Hematopoietic multipotent progenitor cell treated with erythropoietin and hydrocortisone succinate and interleukin-3 and kit ligand, for 8 days (in vitro differentiated cells): ENCODE measurements around the gene STAMBP.
"Not testable (repeated sequence)": the region's sequence is repeated elsewhere in the genome, so short reads cannot be mapped to it uniquely, and the experiment has no call there.

ENCODE experiments used
- DNase-seq: peaks from one replicate; pipeline ENCODE4 v3.0.0-alpha.2; 2015

The STAMBP gene

DNA sequence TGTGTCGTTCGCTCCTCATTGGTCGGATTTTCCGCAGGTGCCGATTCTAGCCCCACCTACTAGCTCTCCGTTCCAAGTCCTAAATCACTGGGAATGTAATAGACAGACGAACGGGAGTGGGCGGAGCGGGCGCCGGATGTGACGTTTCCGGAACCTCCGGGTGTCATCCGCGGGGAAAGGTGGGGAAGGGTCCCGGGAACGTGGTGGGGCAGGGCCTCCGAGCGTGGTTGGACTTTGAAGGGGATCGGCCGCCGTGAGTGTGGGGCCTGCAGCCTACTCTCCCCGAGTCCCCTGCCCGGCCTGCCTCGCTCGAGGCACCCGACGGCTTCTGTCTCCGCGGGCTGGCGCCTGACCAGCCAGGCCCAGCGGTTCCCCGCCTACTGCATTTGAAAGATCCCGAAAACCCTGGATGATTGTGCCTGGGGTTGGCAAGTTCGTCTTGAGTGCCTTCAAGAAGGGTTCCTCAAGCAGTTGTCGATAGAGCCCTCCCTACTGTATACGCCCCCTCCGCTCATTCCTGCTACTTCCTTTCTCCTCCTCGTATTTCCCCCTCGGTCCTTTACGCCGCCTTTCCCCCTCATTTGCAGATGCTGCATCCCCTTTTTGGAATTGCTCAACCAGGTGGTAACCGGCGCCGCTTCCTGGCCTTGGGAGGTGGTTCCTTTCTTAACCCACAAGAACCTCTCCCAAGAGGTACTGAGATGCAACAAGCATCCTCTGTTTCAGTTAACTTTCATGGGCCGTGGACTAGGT lies at the start of gene STAMBP:
Gene STAMBP (plus strand): TSS at position 144 of the 753 bp plus-strand sequence. CDS start 1,896 bp downstream, outside the sequence.
- DNase-seq = peak; percentile 99

DNA sequence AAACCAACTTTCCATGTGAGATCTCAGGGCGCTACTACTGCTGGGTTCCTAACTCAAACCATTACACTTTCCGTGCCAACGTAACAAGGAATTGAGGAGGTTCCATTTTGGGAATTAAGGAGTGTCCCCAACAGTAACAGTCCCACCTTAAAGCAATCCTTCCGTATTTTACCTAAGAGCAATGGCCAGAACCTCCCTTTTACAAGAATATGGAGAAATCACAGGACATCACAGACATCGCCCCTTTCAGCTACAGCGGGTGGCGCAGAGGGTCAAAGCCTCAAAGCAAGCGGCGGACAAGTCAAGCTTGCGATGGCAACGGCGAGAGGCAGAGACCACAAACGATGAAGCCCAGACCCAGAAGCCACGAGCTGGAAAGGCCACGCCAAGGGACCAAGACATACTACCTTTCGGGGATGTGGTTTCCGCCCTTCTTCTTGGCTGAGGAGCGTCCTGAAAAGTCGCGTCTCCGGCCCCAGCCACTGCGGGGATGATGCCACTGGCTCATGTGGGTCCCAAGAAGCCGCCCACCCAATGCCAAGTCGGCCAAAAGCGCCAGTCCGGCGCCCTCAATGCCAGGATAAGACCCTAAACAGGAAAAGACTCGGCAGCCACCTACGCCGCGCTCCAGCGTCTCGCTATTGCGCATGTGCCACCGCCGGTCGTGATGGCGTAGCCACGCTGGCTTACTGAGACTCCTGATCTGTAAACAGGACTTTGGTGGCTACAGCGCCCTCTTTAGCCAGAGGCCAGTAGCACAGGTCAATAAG lies 49.1 kb upstream of the STAMBP start, which contains the start of gene DUSP11:
Gene DUSP11 (minus strand): TSS at position 637 of the 770 bp plus-strand sequence. CDS start 129 bp downstream, at position 508.
- peak; percentile 98 for DNase-seq

DNA sequence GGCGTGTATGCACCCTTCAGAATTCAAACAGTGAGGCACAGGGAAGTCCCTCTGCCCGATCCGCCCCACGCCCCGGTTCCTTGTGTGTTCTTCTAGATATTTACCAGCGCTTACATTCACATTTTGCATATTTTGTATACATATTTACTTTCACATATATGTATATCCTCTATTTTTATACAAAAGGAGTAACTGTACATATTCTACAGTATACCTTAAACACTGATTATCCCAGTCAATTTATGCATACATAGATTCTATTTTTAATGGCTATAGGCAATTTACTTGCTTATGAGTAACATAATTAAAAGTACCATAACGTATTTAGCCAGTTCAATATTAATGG lies 48.6 kb upstream of the STAMBP start:
- DNase-seq = no peak

DNA sequence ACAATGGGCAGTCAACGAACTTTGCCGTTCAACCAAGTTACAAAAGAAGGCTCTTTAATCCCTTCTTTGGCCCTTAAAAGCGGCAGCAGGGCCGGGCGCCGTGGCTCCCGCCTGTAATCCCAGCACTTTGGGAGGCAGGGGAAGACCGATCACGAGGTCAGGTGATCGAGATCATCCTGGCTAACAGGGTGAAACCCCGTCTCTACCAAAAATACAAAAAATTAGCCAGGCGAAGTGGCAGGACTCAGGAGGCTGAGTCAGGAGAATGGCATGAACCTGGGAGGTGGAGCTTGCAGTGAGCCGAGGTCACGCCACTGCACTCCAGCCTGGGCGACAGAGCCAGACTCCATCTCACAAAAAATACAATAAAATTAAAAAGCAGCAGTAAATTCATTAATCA lies 45.4 kb upstream of the STAMBP start:
- DNase-seq = not testable (repeated sequence)

DNA sequence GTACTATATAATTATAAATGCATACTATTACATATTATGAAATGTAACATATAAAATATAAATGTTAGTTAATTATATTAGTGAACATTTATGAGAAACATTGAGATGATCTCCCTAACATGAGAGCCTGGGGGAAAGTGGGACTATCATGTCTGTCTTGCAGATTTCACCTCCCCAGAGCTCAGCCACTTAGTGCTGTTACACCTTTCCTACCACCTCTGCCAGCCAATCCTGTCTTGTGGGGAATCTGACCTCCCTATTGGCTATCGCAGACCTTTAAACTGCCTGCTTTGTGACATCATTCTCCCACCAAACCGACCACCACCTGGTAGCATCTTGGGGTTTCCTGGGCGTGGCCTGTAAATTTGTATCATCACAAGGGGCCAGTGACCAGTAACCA lies 44.9 kb upstream of the STAMBP start, which contains the start of gene C2orf78:
Gene C2orf78 (plus strand): TSS at position 301 of the 400 bp plus-strand sequence. CDS start 127 bp downstream, outside the sequence.
- DNase-seq = not testable (repeated sequence)

DNA sequence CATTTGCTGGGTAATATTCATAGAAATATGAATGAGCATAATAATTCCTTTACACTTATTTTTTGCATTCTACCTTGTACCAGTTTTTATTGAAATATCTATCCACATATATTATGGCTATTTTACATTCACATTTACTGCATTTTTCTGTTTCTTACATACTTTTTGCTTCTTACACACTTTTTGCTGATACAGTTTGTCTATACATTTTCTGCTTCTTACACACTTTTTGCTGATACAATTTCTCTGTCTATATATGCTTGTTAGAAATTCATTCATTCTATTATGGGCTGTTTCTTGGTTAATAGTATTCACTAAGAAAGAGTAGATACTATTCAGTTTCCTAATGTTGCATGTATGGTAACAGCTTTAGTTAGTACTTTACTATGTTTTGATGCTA lies 16.9 kb upstream of the STAMBP start:
- no peak for DNase-seq

DNA sequence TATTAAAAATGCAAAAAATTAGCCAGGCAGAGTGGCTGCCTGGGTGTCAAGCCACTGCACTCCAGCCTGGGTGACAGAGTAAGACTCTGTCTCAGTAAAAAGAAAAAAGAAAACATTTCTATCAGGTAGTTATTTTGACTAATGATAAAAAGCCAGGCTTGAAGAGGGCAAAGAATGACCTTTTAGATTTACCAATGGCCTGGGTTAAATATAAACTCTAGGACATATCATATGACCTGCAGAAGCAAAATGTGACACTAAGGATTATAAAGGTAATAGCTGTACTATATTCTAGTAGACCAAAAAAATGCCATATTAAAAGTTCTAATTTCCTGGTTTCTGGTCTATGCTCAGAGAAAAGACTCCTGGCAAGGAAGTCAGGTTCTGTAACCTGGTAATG lies 16.1 kb upstream of the STAMBP start:
- DNase-seq = no peak

DNA sequence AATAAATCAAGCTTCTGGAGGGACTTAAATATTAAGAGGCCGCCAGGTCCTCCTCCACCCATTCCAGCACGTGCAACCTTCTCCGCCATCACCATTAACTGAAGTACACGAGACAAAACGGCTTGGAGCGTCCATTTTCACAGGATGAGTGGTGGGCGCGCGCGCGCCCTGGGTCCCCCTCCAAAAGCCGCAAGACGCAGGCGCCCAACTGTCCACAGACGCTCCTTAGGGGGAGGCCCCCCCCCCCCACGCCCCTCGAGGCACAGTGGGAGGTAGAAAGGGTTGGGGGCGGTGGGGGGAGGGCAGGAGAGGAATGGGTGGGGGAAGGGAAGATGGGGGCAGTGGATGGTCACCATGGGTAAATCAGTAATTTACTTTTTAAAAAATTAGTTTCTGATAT lies 10.5 kb upstream of the STAMBP start:
- DNase-seq = no peak

DNA sequence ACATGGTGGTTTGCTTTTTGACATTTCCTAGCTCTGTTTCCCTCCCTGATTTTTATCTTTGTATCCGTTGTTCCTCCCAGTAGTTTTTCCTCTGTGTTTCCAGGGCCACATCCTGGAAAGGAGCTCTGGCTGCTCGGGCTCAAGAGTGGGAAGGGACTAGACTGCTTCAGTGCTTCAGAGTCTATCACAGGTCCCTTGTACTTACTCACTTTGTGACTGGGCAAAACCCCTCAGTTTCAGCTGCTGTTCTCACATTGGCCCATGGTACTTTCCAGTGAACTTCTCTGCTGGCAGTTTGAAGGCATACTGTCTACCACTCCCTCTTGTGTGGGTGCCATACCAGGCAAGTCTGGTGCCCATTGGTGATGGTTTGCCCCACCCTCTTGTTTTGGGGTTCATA lies 7.5 kb upstream of the STAMBP start:
- no peak for DNase-seq

DNA sequence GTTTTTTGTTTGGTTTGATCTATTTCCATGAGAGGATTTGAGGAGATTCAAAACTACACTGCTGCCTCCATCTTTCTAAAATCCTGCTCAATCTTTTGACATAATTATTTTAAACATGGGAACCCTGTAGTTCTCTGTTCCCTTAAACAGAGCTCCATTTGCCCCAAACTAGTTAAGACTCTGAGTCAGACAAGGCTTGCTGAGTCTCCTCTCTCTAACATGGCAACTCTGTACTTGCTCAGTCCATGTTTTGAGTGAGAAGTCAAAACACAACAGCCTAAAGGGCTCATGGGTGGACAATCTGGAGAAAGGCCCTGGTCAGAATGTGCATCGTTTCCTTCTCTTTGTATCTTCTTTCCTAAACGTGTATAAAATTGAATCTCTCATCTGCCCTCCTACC lies 7.1 kb upstream of the STAMBP start:
- DNase-seq = no peak

DNA sequence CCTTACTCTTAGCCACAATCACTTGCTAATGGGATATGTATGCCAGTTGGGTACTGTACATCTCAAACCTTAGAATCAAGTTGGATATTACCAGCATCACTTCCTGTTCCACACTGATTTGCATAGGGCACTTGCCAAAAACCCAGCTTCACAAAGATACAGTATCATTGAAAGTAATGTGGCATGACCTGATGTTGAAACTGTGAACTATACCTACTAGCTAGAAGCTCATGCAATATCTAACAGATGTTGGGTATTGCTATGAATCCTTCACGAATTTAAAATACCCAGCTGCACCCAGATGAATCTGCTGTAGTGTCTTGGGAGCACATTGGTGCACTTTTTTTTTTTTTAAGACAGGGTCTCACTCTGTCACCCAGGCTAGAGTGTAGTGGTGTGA lies 6.5 kb upstream of the STAMBP start:
- no peak for DNase-seq

DNA sequence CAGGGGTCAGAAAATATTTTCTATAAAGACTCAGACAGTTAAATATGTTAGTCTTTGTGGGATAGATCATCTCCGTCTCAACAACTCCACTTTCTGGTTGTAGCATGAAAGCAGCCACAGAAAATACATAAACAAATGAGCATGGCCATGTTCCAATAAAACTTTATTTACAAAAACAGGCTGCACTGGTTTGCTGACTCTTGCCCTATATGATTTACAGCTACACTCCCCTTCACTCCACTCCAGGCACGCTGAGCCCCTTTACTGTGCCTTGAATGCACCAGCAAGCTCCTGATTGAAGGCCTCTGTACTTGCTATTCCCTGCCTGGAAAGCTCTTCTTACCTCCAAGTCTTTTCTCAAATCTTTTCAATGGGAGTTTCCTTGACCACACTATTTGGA lies 5.8 kb upstream of the STAMBP start:
- DNase-seq = no peak

DNA sequence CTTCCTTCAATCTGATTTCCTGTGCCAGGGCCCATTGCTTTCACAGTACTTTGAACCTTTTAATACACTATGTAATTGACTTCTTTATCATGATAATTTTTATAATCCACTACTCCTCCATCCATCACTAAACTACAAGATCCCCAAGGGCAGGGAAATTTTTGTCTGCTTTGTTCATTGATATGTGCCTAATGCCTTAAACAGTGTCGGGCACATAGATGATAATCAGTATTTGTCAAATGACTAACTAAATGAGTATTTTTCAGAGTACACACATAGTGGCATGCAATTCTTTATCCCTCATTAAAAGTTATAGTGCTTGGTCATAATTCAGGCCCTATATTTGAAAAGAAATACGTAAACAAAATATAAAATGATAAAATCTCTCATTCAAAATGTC lies 5.3 kb upstream of the STAMBP start:
- DNase-seq = no peak

DNA sequence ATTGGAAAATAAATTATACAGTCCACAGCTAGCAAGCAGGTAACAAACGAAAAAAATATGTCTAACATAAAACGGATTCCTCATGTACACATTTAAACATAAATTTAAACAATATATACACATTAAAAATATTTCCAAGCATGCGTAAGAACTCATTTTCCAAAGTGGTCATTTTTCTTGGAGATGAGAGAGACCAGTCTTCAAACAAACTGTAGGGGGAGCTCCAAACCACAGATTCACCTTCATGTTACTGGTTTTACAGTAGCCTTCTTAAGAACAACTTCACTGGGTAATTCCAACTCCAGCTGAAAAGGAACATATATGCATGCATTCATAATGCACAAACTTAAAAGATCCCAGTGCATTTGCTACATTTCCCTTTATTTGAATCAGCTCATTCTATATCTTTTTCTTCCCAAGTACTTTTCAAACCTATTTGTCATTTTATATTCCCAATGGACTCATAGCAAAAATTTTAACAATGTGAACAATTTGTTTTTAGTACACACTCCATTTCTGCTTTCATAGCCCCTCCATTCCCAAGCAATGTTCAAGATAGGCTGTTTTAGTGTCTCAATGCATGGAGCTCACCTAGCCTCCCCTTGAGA lies 4.7 kb upstream of the STAMBP start:
- peak; percentile 84 for DNase-seq

DNA sequence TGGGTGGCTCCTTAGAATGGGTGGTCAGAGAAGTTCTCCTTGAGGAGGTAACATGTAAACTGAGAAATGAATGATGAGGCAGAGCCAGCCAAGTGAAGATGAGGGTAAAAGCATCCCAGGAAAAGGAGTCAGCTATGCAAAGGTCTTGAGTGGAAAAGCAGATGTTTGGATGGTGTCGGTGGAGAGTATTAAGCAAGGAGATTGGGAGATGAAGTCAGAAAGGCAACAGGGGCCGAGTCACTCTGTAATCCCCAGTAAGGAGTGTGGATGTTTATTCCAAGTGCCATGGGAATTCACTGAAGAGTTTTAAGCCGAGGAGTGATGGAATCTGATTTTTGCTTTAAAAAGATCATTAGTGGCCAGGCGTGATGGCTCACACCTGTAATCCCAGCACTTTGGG lies 3.4 kb upstream of the STAMBP start:
- DNase-seq = no peak

DNA sequence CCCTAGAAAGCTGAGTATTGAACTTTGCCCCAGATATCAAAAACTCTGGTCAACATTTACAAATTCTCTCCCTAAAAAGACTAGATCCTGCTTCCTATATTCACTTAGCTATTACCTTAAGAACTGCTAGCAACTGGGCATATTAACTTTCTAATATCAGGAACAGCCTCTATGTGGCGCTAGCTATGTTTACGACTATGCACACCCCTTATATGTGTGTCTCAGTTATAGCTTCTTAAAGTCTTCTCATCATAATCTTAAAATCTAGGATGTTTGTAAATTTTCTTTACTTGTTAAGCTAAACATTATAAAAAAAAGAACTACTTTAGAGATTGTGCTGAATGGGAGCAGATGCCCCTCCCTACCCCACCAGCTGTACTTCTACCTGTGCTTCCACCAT lies 1.7 kb upstream of the STAMBP start:
- DNase-seq = peak; percentile 70

DNA sequence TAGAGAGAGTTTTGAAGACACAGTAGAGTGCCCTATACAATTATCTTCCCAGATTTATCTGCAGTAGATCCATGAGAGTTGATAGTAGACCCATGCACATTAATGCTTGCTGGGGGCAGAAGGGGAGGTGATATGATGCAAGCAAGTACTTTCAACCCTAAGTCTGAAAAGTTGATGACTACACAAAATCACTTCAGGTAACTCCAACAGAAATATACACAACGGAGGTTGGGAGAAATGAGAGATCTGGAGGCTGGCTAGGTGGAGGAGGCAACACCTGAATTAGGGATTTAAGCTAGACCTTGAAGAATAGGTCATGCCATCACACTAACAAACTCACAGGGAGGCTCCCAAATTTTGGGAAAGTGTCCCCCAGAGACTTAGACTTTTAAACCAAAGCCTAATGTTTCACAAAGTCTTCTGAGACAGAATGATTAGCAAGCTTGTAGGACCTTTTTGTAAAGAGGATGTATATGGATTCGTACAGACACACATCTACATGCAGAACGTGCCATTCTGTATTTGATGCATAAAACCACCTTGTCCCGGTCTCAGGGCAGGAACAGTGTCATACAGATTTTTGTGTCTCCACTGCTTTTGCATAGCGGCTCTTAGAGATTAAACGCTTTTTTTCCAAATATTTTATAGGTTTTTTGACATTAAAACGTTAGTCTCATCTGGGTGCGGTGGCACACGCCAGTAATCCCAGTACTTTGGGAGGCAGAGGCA lies 937 bp upstream of the STAMBP start:
- no peak for DNase-seq

DNA sequence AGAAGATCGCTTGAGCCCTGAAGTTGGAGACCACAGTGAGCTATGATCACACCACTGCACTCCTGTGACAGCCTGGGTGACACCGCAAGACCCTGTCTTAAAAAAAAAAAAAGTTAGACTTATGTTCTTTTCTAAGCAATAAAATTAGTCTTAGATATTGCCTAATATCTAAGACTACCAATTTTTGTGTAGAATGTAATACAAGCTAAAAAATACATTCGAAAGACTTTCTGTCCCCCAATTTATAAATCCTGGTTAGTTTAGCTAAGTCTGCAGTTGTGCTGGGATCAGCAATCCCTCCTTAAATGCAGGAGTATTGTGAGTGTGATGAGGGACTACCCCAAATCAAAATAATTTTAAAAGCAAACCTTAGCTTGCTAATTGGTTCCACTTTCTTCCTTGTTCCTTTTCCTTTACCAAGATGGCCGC lies 358 bp upstream of the STAMBP start:
- DNase-seq = no peak

DNA sequence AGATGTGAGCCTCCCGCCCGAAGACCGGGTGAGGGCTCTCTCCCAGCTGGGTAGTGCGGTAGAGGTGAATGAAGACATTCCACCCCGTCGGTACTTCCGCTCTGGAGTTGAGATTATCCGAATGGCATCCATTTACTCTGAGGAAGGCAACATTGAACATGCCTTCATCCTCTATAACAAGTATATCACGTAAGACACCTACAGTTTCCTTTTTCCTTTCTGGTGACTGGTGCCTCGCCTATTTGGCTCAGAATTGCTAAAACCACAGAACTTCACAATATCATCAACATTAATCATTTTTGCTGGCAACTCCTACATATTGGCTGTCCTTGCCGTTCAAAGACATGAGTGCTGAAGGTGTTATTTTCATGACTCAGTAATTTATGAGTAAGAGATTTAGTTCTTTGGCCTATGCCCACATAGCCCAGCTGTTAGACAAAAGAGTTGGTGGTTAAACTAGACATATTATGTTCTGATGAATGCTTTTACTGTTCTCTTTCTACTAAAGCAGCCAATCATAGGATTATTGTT lies 2.2 kb downstream of the STAMBP start:
- peak; percentile 22 for DNase-seq

DNA sequence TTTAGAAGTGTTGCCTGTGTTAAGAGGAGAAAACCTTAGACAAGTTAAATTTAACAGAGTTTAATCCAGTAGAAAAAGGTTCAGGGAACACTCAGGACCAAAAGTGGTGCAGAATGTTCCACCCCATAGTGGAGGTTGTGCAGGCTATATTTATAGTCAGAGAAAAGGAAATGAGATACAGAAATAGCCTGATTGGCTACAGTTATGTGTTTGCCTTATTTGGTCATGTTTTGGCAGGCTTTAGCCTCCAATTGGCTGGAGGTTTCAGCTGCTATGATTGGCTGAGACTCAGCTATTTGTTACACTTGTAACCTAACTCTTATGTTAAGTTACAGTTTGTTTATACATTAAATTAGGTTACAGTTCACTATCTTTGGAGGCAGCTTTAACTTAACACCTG lies 4.2 kb downstream of the STAMBP start:
- peak; percentile 21 for DNase-seq

DNA sequence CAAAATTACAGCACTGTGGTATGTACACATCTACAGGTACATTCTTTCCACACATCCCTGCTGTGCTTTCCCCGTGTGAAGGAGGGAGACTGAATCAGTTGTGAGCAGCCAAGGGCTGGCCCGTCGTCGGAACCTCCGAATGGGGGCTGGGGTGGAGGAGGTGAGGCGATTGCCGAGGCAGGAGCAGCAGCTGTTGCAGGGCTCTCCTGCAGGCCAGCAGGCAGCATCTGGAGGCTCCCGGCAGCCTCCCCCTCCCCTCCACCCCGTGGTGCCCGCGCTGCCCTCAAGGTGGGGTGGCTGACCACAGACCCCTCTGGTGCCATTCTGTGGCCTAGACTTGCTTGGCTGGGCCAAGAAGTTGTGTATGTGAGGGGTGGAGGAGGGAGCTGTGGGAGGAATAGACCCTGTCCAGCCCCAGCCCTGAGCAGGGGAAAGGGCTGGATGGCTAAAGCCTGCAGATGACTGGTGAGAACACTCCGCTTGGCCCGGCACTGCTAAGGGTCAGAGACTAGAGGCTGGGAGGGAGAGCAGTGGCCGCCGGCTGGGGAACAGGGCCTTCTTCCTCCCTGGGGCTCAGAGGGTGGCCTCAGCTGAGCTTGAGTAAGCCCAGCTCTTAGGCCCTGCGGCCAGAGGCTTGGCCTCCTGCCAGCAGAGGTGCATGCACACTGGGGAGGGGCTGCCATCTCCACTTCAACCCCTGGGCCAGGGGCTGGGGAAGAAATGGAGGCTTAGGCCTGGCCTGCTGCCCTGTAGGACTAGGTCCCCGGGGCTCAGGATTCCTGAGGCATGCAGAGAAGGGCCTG lies 7.6 kb downstream of the STAMBP start:
- no peak for DNase-seq
